ENCODE results near the gene CPPED1.

- TF ChIP-seq POLR2A (IDR thresholded peaks at IDR 0.05) = no peak
- TF ChIP-seq CTCF (IDR thresholded peaks at IDR 0.05) = no peak
- no peak for TF ChIP-seq POLR2AphosphoS5 (IDR thresholded peaks at IDR 0.05)
Observed at GRCh38 chr16:12784076-12784475, 19.6 kb downstream of the CPPED1 start.

Data from prostate gland (tissue), 2 donors.